Kidney (tissue), 14 donors: ENCODE measurements around the gene PLCH1. TPM values are rescaled to one million over a fixed set of nuclear protein-coding genes. Genes with fewer than 3 reads are reported as not detected.
A peak's percentile ranks its signal among the peaks of the same experiment; 100 is the strongest.

Source experiments
- DNase-seq, 5 donors: peaks; one replicate each; pipeline ENCODE4 v3.0.0-alpha.2; 2013 to 2020
- FAIRE-seq: peaks from 2 replicates; lab custom pipeline; 2012; peaks lifted over from hg19 to GRCh38; lab: Jason Lieb, UNC
- H3K27ac ChIP-seq, 2 donors: one replicate each; pipeline ENCODE4 v1.7.0; 2013; ENCODE audit warnings: low read depth in 2 of 2, low read length in 2 of 2, inconsistent platforms in 1 of 2
- H3K27me3 ChIP-seq: one replicate; pipeline ENCODE4 v1.7.1; 2013; ENCODE audit warnings: low read length, inconsistent platforms; ENCODE audit not compliant: control insufficient read depth, insufficient read depth
- H3K36me3 ChIP-seq, 3 donors: one replicate each; pipeline versions ENCODE4 v1.7.0 to v1.7.1; 2013; ENCODE audit warnings: low read length in 3 of 3, control low read depth in 1 of 3, inconsistent platforms in 1 of 3; ENCODE audit not compliant: insufficient read depth in 3 of 3, control insufficient read depth in 2 of 3
- H3K4me1 ChIP-seq, 3 donors: one replicate each; pipeline versions ENCODE4 v1.7.0 to v1.7.1; 2013; ENCODE audit warnings: low read length in 3 of 3, inconsistent platforms in 1 of 3, low read depth in 1 of 3; ENCODE audit not compliant: control insufficient read depth in 2 of 3, insufficient read depth in 2 of 3
- H3K4me3 ChIP-seq, 3 donors: one replicate each; pipeline versions ENCODE4 v1.7.0 to v1.8.1; 2013; ENCODE audit warnings: low read length in 3 of 3, control low read depth in 1 of 3, inconsistent platforms in 1 of 3
- H3K9ac ChIP-seq, 3 donors: one replicate each; pipeline versions ENCODE4 v1.7.0 to v1.7.1; 2013; ENCODE audit warnings: low read length in 3 of 3, control low read depth in 1 of 3, inconsistent platforms in 1 of 3
- H3K9me3 ChIP-seq, 3 donors: one replicate each; pipeline versions ENCODE4 v1.7.0 to v1.7.1; 2013; ENCODE audit warnings: low read length in 3 of 3, control low read depth in 1 of 3, inconsistent platforms in 1 of 3; ENCODE audit not compliant: control insufficient read depth in 2 of 3, insufficient read depth in 1 of 3
- CTCF ChIP-seq: IDR thresholded peaks from 3 replicates; pipeline ENCODE4 v1.5.1; 2012; ENCODE audit warnings: mild to moderate bottlenecking, moderate library complexity, borderline replicate concordance; ENCODE audit not compliant: insufficient read depth; ENCODE audit errors: extremely low read depth
- intact Hi-C: fragments of 100-400 bp; cut with DNase I; formaldehyde crosslinking; loops from one replicate; pipeline ENCODE4 v1.11.1; 2022
- polyA plus RNA-seq: library from polyadenylated mRNA; stranded (reverse); fragments of 350-450 nt; fragmentation: Illumina TruSeq; extraction: RNeasy Lipid Tissue Mini Kit (QIAGEN cat#74804); gene quantifications from one replicate; pipeline ENCODE4 v1.2.3, GENCODE V29; 2014; ENCODE audit warnings: low read depth, low replicate concordance; ENCODE audit not compliant: insufficient read depth
- total RNA-seq: library from RNA; stranded (reverse); fragmentation: NEBNext Ultra II Directional; extraction: Animal tissue kit (Norgen Biotek cat#: 25700); gene quantifications from one replicate; pipeline ENCODE4 v1.2.1, GENCODE V29; 2021
- donor health status: control.
- donor health status: control.
- donor health status: control.
- donor health status: control.
- donor health status: control.
- donor health status: DM: yes; HTN: yes; CAD: no.
- donor health status: Normal renal cell carcinoma (clear cell type).

The PLCH1 gene
- total and polyA plus RNA-seq, 2 donors from 2014 or later: 1.6 to 9.6 TPM

GRCh38 chr3:155741603-155742002 is 3.3 kb downstream of the PLCH1 start:
- H3K36me3 ChIP-seq: no peaks in the 10 kb centered on the region
- no peak for TF ChIP-seq CTCF
- H3K27me3 ChIP-seq: no peaks in the 10 kb centered on the region
- peak in 2 of 5 donors; percentile 21 to 46 for DNase-seq
- no peaks in the 10 kb centered on the region for H3K9me3 ChIP-seq
- no peak for FAIRE-seq
- intact Hi-C loops: no loop called here
- H3K9ac ChIP-seq: peak overlapping the region in 1 of 3 donors; percentile 16
- H3K4me1 ChIP-seq: peaks cover 0 to 9% (median 0%) of the 10 kb centered on the region in 3 donors
- no peak overlapping the region for H3K27ac ChIP-seq
- H3K4me3 ChIP-seq: no peak overlapping the region

- Histone ChIP-seq H3K9me3 (no peaks in the 10 kb centered on the region), H3K4me1 (peaks cover 0 to 9% (median 0%) of the 10 kb centered on the region in 3 donors), H3K9ac (no peak overlapping the region), H3K27me3 (no peaks in the 10 kb centered on the region), H3K4me3 (no peak overlapping the region), H3K27ac (no peak overlapping the region), H3K36me3 (no peaks in the 10 kb centered on the region)
- intact Hi-C loops: no loop called here
- TF ChIP-seq CTCF: no peak
- FAIRE-seq (no peak), DNase-seq (peak in 4 of 5 donors; percentile 61 to 86 (median 76))
These were observed 3.8 kb downstream of the PLCH1 start for GRCh38 chr3:155741101-155741500.

- H3K27ac ChIP-seq: no peak overlapping the region
- FAIRE-seq (no peak), DNase-seq (peak in 1 of 5 donors; percentile 54)
- H3K4me3 ChIP-seq: no peak overlapping the region
- H3K9me3 ChIP-seq: no peaks in the 10 kb centered on the region
- no peak for TF ChIP-seq CTCF
- no peaks in the 10 kb centered on the region for H3K36me3 ChIP-seq
- H3K9ac ChIP-seq: no peak overlapping the region
- peaks cover 0 to 9% (median 0%) of the 10 kb centered on the region in 3 donors for H3K4me1 ChIP-seq
- H3K27me3 ChIP-seq: no peaks in the 10 kb centered on the region
- intact Hi-C loops: no loop called here
These were observed 5.7 kb downstream of the PLCH1 start for GRCh38 chr3:155739154-155739553.

- Histone ChIP-seq H3K36me3 (no peaks in the 10 kb centered on the region), H3K27me3 (no peaks in the 10 kb centered on the region), H3K4me1 (peaks cover 0 to 9% (median 0%) of the 10 kb centered on the region in 3 donors), H3K4me3 (no peak overlapping the region), H3K27ac (no peak overlapping the region), H3K9ac (no peak overlapping the region), H3K9me3 (no peaks in the 10 kb centered on the region)
- intact Hi-C loops: no loop called here
- DNase-seq: no peak
- TF ChIP-seq CTCF: no peak
- FAIRE-seq: no peak
These were observed 6.2 kb downstream of the PLCH1 start for GRCh38 chr3:155738580-155739076.
